Tibial nerve (tissue), 4 donors: ENCODE data around the gene APEX2. TPM values are rescaled to one million over a fixed set of nuclear protein-coding genes. Genes with fewer than 3 reads are reported as not detected.

Experiments used
- DNase-seq, 2 donors: peaks; one replicate each; pipeline ENCODE4 v3.0.0-alpha.2; 2019; ENCODE audit warnings: low spot score in 2 of 2
- H3K27ac ChIP-seq, 4 donors: fragments of 200-600 bp; sonication (generic) in 3 of 4; one replicate each; pipeline ENCODE4 v1.5.1; 2017 to 2019; ENCODE audit warnings: mild to moderate bottlenecking in 1 of 4
- H3K27me3 ChIP-seq, 2 donors: fragments of 200-600 bp; sonication (generic) in 1 of 2; one replicate each; pipeline versions ENCODE4 v1.5.1 to v1.6.0; 2017 to 2019
- H3K36me3 ChIP-seq, 3 donors: fragments of 200-600 bp; sonication (generic); one replicate each; pipeline ENCODE4 v1.5.1; 2018 to 2019
- H3K4me1 ChIP-seq, 4 donors: fragments of 200-600 bp; sonication (generic) in 3 of 4; one replicate each; pipeline ENCODE4 v1.5.1; 2017 to 2019
- H3K4me3 ChIP-seq, 4 donors: fragments of 200-600 bp; sonication (generic) in 3 of 4; one replicate each; pipeline ENCODE4 v1.5.1; 2017 to 2019; ENCODE audit warnings: mild to moderate bottlenecking in 1 of 4, moderate library complexity in 1 of 4
- H3K9me3 ChIP-seq, 4 donors: fragments of 200-600 bp; sonication (generic) in 3 of 4; one replicate each; pipeline ENCODE4 v1.5.1; 2017 to 2019
- CTCF ChIP-seq, 5 experiments: fragments of 200-600 bp in 3 of 5; fragments of 450-650 bp in 2 of 5; sonication (generic) in 3 of 5; IDR thresholded peaks; one replicate each; pipeline ENCODE4 v1.5.1; 2016 to 2019; ENCODE audit warnings: antibody characterized with exemption in 5 of 5, mild to moderate bottlenecking in 3 of 5, moderate library complexity in 2 of 5
- EP300 ChIP-seq, 2 donors: sonication (generic); formaldehyde crosslinking; IDR thresholded peaks; one replicate each; pipeline ENCODE4 v1.6.1; 2017; ENCODE audit warnings: antibody characterized with exemption in 2 of 2, mild to moderate bottlenecking in 1 of 2
- POLR2A ChIP-seq, 2 donors: fragments of 450-650 bp; IDR thresholded peaks; one replicate each; pipeline ENCODE4 v1.6.1; 2017; ENCODE audit warnings: antibody characterized with exemption in 2 of 2, mild to moderate bottlenecking in 2 of 2, moderate library complexity in 2 of 2
- WGBS, 2 donors: methylation state at CpG; one replicate each; pipeline ENCODE4 v1.1.5; 2018; 5-methylcytosine and 5-hydroxymethylcytosine counted together
- total RNA-seq, 4 donors: library from RNA; depleted of rRNA; stranded (reverse); fragments of >200 nt; gene quantifications; one replicate each; pipeline ENCODE4 v1.1.0, GENCODE V29; 2016

Gene APEX2
- total RNA-seq, 4 donors from 2014 or later, result 8.0 to 24.5 (median 10.5) TPM

- Histone ChIP-seq H3K27ac (no peak overlapping the region), H3K9me3 (no peaks in the 10 kb centered on the region), H3K4me3 (peak overlapping the region in 1 of 4 donors; percentile 26), H3K27me3 (no peaks in the 10 kb centered on the region), H3K36me3 (no peaks in the 10 kb centered on the region), H3K4me1 (peaks cover 0 to 4% (median 0%) of the 10 kb centered on the region in 4 donors)
- DNase-seq, result no peak
- 22 to 35% methylated on average over 7 of the region's 7 CpGs for WGBS, 2 donors
- no peak for TF ChIP-seq EP300 (IDR thresholded peaks at IDR 0.05)
- TF ChIP-seq POLR2A (IDR thresholded peaks at IDR 0.05), result no peak
- TF ChIP-seq CTCF (IDR thresholded peaks at IDR 0.05), result no peak
Measured at GRCh38 chrX:55056820-55057674, 56.9 kb downstream of the APEX2 start.

- Histone ChIP-seq H3K27ac (no peak overlapping the region), H3K4me3 (peak overlapping the region in 1 of 4 donors; percentile 26), H3K4me1 (peaks cover 0 to 4% (median 0%) of the 10 kb centered on the region in 4 donors), H3K27me3 (no peaks in the 10 kb centered on the region), H3K9me3 (no peaks in the 10 kb centered on the region), H3K36me3 (no peaks in the 10 kb centered on the region)
- DNase-seq, result peak; percentile 13 to 60
- no peak for TF ChIP-seq POLR2A (IDR thresholded peaks at IDR 0.05)
- TF ChIP-seq CTCF (IDR thresholded peaks at IDR 0.05), result peak; percentile 59 to 78 (median 69)
- TF ChIP-seq EP300 (IDR thresholded peaks at IDR 0.05), result no peak
- WGBS, 2 donors, result 19 to 24% methylated on average over 5 of the region's 5 CpGs
Measured at GRCh38 chrX:55057675-55058249, 57.6 kb downstream of the APEX2 start.

Other genes with a start within 250 kb of the APEX2 start
- gene ITIH6, start 202.1 kb upstream of the APEX2 start, total RNA-seq, result not detected
- 100 to 1,000 TPM; 114 to 230 (median 173) TPM for gene MAGED2, start 192.6 kb upstream of the APEX2 start, total RNA-seq
- gene TRO, start 79.5 kb upstream of the APEX2 start, total RNA-seq, result 10 to 100 TPM; 14.4 to 21.0 (median 17.9) TPM
- gene PFKFB1, start 6.2 kb upstream of the APEX2 start, total RNA-seq, result 1 to 10 TPM; 1.8 to 9.2 (median 3.7) TPM
- 1 to 10 TPM in 1 of 4 donors, under 1 TPM in 1, not detected in 2; 0.30 to 1.0 TPM for gene ALAS2, start 30.6 kb downstream of the APEX2 start, total RNA-seq
- not detected for gene PAGE2B, start 74.7 kb downstream of the APEX2 start, total RNA-seq
- not detected for gene PAGE2, start 88.7 kb downstream of the APEX2 start, total RNA-seq
- not detected for gene PAGE5, start 220.0 kb downstream of the APEX2 start, total RNA-seq